ENCODE results near the gene APOD.
A peak's percentile ranks its signal among the peaks of the same experiment; 100 is the strongest.
"Not testable (repeated sequence)": the region's sequence is repeated elsewhere in the genome, so short reads cannot be mapped to it uniquely, and the experiment has no call there.

The APOD gene

DNA sequence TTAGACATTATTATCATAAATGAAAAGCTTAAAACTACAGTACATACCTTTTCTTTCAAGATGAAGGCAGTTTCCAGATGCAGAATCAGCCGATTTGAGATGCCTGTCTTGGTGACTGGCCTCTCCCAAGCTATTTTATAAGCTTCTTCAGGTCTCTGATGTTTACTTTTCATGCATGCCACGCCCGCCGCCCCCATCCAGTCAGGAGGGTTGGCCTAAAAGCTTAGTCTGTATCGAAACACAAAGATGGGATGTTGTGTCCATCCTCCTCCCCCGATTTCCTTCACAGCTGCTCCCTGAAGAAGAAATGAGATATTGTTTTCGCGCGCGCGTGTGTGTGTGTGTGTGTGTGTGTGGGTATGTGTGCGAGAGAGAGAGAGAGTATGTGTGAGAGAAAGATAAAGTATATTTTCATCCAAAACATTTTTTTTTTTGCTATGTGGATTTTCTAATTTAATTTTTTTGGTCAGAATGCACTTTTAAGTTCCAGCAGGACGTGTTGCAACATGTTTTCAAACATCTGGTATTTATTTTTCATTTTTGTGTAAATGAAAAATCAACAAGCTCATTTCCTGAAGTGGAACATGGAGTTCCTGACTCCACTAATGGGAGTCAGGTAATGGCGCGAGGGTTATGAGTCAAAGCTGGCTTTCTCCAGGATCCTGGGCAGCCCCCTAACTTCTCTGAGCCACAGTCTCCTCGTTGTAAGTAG, at the start of gene APOD:
Gene APOD, minus strand, starts transcription at position 110 of the 712 bp plus-strand sequence. CDS start 4,479 bp downstream, outside the sequence.
- peak; percentile 35 for DNase-seq

- DNase-seq: not testable (repeated sequence)
Measured at GRCh38 chr3:195633351-195633750, 49.6 kb upstream of the APOD start.

GRCh38 chr3:195632501-195633185, 48.9 kb upstream of the APOD start:
- DNase-seq: not testable (repeated sequence)

GRCh38 chr3:195632046-195632445, 48.3 kb upstream of the APOD start:
- DNase-seq: not testable (repeated sequence)

GRCh38 chr3:195630938-195631495, 47.3 kb upstream of the APOD start:
- DNase-seq: not testable (repeated sequence)

DNA sequence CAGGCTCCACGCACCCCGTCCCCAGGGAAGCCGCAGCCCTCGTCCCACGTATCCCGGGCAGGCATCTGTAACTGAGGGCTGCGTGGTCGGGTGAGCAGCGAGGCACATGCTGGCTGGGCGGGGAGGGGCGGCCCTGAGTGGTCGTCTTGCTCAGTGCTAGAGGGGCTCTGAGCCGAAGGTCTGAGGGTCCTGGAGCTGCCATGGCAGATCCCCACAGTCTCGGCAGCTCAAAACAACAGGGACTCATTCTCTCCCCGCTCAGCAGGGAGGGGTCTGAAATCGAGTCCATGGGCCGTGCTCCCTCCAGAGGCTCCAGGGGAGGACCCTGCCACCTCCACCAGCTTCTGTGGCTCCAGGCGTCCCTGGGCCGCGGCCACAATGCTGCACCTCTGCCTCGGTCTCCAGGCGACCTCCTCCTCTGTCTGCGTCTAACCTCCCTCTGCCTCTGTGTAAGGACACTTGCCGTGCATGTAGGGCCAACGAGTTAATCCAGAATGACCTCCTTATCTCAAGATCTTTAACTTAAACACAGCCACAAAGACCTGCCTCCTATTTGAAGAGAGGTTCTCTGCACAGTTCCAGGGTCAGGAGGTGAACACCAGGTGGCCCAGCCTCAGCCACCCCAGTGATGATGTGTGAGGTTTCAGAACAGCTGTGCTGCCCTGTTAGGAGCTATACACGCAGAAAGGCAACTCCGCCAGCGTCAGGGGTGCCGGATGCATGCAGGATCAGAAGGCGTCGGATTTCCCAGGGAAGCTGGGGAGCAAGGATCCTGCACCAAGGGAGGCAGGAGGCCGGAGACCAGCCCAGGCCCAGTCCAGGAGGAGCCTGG, 46.6 kb upstream of the APOD start:
- not testable (repeated sequence) for DNase-seq

DNA sequence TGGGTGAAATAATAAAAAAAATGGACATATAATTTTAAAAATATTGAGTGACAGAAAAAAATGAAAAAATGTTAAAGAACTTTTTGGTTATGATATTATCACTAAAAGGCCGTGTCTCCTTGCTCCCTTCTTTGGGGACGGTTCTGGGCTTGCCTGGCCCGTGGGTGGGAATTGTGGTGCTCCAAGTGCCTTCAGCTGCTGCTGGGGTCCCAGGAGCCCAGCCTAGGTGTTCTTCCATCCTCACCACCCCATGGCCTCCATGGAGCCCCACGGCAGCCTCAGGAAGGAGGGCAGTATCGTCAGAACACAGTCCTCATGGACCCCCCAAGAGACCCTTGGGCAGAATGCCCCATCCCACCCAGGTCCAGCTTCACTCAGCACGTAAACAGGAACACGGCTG, 45.9 kb upstream of the APOD start:
- DNase-seq: not testable (repeated sequence)

DNA sequence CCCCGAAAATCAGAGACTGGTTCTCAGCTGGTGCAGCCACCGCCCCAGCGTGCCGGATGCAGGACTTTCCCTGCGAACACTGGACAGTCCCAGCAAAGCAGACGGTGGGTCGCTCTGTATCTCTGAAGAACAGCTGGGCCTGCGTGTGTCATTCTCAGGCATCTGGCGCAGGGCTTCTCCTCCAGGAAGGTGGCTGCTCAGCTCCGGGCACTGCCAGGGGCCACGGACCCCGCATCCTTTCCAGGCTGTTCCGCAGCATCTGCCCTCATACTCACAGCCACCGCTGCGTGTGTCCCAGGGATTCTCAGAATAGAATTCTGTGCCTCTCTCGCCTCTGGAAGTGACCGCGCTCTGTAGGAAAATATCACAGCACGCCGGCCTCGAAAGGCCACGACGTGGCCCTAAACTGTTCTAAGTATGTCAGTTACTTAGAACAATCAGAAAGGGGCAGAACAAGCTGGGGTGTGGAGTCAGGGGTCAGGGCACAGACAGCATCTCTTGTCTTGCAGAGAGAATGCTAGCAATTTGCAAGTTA, 44.7 kb upstream of the APOD start:
- not testable (repeated sequence) for DNase-seq

DNA sequence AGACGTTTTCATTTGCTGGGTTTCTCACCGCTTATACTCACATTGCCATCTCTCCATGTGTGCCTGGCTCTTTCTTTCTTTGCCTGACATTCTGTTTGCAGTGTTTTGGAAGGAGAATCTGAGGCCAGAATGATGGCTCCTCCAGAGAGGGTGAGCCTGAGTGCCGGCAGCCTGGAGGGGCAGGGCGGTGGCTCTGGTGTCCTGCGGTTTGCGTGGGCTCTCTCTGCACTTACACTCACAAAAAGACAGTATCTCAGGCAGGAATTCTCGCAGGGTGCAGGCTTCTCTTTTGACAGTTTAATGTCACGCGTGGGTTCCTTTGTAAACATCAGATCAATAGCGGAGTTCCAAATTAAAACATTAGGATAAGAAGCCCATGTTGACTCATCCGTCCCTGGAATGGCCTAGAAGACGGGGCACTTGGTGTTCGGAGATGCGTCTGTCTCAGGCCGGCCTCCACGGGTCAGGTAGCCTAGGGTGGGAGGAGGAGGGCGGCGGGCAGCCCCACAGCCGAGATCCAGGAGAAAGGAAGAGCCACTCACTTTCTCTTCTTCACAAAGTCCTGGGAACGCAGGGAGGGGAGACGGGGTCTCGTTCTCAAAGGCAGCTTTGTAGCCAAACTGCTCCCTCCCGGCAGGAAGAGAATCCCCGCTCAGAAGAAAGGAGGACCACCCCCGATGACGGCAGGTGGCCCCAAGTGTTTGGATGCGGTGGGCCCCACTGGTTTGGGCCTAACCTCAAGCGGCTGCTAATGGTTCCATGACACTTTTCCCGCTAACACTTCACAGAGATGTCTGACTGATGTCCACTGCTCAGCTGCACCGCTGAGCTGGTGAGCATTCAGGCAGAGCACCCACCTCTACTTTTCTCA, 44.0 kb upstream of the APOD start:
- DNase-seq: not testable (repeated sequence)

GRCh38 chr3:195624603-195625560, 41.1 kb upstream of the APOD start:
- not testable (repeated sequence) for DNase-seq

GRCh38 chr3:195624171-195624570, 40.4 kb upstream of the APOD start:
- not testable (repeated sequence) for DNase-seq

DNA sequence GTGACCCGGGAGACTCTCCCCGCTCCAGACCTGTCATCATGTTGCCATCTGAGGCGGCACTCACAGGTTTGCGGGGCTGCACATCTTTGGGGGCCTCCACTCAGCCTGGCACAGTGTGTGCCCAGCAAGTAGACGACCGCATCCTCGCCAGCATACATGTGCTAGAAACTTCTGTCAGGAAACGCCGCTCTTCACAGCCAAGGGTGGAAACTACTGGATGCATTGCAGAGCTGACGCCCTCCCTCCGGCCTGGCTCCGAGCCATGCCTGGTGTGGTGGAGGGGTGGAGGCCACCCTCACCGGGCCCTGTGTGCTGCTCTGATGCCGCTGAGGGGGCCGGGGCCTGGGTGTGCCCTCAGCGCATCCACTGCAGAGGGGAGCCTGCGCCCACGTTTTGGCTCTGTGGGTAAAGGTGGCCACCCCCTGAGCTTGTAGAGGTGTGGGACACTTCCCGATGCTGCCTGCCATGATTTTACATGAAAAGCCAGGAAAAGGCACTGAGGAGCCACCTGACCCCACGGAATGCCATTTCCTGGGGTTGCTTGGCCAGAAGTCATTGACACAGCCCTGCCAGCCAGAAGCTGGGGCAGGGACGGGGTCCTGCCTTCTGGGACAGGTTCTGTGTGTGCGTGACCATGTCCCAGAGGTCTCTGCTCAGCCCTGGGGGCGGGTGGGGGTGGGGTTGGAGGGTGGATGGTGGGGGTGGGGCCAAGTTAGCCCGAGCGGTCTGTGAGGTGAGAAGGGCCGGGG, 39.7 kb upstream of the APOD start:
- DNase-seq: not testable (repeated sequence)

- DNase-seq: not testable (repeated sequence)
Measured at GRCh38 chr3:195622523-195623170, 38.9 kb upstream of the APOD start.

DNA sequence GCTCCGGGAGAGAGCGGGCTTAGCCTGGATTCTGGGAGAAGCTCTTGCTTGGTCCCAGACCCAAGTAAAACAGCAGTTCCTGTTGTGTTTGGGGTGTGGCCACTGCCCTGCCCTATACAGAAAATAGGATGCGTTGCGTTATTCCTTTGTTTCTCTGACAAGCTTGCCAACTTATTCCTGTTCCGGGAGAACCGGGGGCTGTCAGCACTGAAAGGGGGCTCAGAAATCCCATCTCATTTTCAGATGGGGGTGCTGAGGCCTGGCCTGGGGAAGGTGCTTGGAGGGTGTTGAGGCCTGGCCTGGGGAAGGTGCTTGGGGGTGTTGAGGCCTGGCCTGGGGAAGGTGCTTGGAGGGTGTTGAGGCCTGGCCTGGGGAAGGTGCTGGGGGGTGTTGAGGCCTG, 38.3 kb upstream of the APOD start:
- not testable (repeated sequence) for DNase-seq

DNA sequence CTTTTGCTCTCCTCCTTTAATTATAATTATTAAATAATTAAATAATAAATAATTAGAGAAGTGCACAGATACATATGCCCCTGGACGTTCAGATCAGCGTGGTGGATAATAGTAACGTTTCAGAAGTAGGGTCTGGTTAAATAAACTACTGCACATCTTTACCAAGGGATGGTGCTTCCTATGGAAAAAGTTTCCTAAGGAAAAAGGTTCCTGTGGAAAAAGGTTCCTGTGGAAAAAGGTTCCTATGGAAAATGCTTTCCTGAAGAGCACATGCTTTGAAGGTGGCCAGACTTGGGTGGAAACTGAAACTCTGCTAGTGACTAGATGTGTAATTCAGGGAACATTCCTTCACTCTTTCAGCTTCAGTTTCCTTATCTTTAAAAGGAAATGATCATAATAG, 37.4 kb upstream of the APOD start:
- DNase-seq: not testable (repeated sequence)

DNA sequence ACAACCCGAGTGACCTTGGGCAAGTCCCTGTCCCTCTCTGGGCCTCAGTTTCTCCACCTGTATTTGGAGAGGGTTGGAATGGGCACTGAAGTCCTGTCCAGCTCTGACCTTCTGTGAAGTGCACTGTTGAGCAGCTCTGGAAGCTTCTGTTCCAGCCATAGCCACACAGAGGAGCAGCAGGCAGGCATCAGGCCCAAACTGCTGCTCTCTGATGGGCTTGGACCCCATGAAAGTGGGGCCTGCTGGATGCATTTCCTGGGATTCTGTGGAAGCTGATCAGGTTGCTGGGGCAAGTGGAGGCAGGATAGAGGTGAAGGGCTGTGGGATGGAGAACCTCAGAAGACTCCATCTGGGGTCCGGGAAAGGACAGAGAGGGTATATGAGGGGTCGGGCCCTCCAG, 36.7 kb upstream of the APOD start:
- DNase-seq: not testable (repeated sequence)

DNA sequence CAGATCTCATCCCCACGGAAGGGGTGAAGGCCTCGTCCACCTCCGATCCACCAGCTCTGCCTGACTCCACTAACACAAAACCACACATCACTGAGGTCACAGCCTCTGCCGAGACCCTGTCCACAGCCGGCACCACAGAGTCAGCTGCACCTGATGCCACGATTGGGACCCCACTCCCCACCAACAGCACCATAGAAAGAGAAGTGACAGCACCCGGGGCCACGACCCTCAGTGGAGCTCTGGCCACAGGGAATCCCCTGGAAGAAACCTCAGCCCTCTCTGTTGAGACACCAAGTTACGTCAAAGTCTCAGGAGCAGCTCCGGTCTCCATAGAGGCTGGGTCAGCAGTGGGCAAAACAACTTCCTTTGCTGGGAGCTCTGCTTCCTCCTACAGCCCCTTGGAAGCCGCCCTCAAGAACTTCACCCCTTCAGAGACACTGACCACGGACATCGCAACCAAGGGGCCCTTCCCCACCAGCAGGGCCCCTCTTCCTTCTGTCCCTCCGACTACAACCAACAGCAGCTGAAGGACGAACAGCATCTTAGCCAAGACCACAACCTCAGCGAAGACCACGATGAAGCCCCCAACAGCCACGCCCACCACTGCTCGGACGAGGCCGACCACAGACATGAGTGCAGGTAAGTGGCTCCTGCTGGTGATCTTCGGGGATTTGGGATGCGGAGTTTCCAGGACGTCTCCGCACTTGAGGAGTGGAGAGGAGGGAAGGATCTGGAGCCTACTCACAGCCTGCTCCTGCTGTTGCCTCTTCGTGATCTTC, 36.0 kb upstream of the APOD start:
- DNase-seq: not testable (repeated sequence)
